NK-92 (cell line): Measurements from ENCODE around the gene LTBP2.

ENCODE experiments used
- DNase-seq: peaks from one replicate; lab custom pipeline; 2025; ENCODE audit not compliant: unreplicated experiment; lab: John Stamatoyannopoulos, UW

LTBP2 gene

DNA sequence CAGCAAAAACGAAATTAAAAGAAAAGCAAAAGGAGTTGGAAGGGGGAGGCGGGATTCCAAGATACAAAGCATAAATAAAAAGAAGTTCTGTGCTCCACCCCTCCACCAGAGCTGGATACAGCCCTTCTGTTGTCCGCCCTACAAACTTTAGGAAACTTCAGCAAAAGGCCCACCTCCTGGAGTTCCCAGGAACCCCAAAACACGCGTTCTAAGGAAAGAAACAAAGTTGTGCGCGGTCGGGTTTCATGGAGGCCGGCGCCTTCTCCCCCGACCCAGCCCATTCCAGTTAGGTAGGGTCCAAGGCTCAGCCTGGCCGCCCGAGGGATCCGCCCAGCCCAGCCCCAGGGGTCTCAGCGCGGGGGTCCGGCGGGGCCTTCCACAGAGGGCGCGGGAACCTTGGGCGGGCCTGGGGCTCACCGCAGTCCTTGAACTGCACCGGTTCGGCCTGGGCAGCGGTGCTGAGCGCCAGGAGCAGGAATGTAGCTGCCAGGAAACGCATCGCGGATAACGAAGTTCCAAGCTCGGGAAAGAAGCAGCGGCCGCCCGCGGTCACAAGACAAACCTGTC, 119.2 kb downstream of the LTBP2 start, which contains the start of gene NPC2:
TSS of gene NPC2 (minus strand) at position 530 of the 567 bp plus-strand sequence. CDS start at position 499, 31 bp downstream.
- DNase-seq = no peak

DNA sequence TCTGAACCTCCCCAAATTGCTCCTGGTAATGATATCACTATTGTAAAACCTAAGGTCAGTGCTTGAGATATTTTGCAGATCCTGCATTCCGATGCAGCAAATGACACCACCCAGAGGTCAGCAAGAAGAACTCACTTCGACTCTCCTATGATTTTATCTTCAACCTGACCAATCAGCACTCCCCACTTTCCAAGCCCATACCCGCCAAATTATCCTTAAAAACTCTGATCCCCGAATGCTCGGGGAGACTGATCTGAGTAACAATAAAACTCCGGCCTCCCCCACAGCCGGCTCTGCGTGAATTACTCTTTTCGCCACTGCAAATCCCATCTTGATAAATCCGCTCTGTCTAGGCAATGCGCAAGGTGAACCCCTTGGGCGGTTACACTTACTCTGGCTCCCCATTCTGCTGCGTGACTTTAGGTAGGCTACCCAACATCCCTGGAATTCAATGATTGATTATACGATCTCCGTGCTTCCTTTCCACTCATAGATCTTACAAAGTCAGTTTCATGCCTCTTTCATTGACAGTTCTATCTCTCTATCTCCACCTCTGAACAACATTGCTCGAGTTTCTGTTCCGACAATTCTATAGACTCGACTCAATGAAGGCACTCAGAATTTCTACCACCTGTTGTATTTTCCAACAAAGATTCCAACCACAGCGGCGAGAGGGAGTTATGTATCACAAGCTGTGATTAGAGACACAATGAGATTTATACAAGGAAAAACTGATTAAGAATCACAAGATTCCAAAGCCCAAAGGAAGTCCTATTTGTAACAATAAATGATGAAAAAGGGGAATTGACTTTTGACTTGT, 119.9 kb downstream of the LTBP2 start:
- DNase-seq = no peak

DNA sequence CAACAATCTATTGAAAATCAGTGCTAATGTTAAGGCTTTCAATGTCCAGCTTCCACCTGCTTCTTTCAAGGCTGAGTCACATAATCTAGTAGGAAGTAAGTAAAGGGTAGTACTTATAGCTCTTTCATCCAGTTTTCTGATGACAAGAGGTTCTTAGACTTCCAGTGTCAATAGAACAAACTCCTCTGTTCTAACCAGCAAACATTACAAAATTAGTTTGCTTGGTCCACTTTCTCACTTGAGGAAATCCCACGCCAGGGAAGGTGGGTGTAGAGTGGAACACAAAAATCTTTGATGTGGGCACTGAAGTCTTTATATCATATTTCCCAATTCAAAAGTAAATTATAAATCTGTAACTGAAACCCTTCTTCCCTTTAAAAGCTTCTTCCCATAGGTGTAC, 121.6 kb downstream of the LTBP2 start:
- no peak for DNase-seq

DNA sequence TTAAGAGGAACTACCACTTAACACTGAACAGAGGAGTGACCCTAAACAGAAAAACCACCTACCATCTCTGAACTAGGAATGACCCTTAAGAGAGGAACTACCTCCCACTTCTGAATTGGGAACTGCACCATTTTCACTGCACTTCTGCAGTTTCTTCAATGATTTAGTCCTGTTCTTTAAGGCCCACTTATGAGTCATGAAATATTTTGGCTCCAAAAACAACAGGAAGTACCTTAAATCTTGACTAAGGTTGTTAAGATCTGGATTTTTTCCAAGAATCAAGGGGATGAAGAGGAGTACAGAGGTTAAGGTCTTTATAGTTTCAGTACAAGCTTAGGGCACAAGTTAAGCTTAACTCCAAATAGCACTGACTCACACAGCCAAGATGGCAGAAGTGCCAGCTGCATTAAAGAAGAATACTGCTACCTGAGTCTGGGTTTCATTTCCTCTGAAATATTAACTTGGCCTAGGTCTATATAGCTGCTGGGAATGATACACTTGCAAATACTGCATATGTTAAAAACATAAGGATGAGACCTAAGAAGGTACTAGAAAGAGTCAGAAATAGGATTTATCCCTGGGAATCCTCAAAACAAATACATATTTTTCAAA, 123.1 kb downstream of the LTBP2 start:
- no peak for DNase-seq

DNA sequence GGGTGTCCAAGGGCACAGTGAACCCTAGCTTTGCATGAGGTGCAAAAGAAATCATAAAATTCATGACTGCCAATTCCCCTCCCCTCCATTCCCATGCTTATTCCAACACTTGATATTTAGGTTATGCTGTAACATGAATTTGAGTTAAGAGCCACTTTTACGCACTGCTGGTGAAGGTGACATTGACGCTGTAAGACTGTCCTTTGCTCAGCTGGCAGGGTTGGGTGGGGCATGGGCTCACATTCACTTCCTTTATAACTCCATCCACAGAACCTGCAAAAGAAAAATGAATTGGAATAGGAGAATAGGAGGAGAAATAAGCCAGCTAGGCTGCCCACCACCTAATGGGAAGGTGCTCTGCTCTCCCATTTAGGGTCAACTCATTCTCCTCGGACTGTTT, 125.9 kb downstream of the LTBP2 start:
- no peak for DNase-seq

DNA sequence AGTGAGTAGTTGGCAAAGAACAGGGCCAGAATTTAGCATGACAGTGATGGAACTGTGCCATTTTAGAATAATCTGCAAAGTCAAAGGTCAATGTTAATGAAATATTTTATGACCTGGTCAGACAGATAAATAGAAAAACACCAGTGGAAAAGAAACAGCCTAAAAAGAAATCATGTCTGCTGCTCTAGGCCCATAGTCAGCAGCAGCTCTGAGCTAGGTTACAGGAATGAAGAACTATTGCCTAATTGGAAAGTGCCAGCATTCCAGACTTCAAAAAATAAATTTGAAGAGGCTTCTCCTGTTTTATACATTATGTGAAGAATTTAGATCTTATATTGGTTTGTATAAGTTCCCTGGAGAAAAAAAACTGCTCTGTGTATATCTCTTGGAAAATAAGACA, 128.7 kb downstream of the LTBP2 start:
- no peak for DNase-seq

DNA sequence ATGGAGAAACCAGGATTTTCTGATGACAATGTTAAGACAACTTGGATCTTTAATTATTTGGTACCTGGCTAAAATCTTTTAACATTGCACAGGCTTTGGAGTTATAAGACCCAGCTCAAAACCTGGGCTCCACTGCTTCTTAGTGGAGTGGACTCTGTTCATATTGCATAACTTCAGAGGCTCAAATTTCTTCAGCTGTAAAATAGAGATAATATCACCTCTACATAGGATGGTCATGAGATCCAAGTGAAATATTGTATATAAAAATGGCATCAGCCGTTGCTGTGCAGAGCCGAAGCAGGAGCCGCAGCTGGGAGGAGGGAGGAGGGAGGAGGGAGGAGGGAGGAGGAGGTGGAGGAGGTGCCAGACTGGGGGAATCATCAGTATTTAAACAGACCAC, 129.5 kb downstream of the LTBP2 start:
- no peak for DNase-seq

DNA sequence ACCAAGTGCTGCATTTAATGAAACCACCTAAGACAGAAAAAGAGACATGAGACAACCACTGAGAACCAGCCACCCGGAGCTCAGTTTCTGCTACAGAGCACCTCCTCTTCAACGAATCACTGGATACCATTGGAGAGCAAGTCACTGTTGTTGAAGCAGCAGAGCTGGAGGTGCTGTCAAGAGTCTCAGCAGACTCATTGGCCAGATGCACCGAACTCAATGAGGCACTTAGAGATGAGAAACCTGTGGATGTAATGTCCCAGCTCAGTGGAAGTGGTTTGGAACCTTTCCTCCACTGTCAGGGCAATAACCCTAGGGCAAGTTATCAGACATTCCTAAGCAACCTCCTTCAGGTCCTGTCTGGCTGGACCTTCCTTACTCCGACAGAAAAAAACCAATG, 132.0 kb downstream of the LTBP2 start:
- no peak for DNase-seq

DNA sequence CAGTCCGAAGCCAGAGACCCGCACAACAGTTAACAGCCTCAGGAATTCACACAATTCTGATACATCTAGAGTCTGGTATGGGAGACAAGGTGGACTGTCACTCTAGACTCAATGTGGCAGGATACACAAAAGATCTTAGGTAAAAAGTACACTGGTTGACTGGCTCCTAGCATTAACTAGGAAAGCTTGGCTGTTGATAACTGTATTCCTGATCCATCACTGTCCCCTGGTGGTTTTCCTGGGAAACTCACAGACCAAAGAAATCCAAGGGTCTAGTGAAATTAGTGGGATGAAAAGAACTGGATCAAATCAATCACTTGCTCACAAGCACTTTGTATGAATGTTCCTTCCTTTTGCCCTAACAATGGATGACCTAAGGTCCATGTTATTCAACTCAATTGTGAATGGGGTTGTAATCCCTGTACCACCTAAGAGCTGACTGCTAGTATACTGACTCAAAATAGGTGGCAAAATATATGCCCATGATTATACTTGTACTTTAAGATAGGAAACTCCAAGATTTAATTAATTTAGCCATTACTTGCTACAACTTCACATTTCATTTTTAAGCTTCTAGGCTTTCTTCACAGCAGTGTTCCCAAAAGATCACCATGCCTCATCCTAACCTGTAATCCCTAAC, 132.9 kb downstream of the LTBP2 start:
- no peak for DNase-seq

DNA sequence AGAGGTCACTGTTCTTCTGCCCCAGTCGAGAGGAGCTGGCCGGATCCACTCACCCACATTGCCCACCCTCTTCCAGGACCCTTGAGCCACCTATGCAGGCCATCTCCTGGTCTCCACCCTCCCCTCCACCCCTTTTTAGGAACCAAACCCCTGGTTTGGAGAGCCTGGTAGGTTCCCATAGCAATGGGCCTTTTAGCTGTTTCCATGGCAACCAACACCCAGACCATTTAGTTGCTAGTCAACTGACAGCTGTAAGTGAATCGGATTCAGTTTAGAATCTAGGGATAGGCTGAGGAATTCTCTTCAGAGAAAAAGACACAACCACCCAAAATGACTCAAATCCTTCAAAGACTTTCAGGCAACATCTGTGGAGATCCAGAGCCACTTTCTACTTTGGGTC, 135.4 kb downstream of the LTBP2 start:
- no peak for DNase-seq

DNA sequence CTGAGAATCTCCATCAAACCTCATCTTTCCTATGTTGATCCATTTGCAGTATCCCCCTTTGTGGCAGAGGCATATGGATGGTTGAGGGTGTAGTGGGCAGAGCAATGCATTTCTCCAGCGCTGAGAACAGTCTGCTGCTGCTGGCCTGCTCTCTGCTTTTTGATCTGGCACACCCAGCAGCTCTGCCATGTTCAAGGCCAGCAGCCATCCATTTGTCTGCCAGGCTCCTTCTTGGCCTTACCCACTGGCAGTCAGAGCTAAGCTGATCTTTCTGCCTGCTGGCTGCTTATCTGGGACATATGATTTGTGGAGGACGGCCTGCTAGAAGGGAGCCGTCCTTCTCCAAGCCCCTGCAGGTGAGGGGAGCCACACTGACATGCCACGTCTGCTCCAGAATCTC, 135.9 kb downstream of the LTBP2 start:
- DNase-seq = no peak

DNA sequence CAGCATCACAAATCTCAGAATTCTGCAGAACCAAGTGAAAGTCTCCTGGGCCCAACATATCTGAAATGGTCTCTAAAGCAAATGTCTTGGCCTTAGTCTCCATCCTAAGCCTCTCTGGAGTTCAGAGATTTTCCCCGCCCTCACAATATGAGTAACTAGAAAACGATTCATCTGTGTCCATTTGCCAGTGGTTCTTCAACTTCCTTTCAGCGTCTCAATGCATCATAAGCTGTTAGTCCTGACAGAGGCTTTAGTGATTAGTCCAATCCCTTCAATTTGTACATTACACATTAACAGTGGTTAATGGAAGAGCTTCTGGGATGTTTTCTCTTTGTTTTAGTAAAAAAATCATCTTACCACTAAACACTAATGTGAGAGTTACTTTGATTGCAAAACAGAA, 136.4 kb downstream of the LTBP2 start:
- no peak for DNase-seq

DNA sequence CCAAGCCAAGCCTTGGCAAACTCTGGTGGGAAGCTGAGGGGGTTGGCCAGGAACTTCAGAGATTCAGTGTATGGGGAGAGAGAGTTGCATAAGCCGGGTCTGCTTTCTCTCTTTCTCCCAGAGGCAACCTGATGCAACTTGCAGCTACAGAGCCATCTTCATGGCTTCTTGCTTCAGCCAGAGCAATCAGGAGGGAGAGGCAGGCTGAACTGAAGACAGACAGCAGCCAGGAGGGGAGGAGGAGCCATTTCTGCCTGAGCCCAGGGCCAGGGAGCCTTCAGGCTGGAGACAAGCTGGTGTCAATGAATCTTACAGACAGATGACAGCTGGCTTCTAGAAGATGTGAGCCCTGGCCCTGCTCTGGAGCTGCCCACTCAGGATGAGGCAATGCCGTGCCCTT, 137.7 kb downstream of the LTBP2 start:
- no peak for DNase-seq

DNA sequence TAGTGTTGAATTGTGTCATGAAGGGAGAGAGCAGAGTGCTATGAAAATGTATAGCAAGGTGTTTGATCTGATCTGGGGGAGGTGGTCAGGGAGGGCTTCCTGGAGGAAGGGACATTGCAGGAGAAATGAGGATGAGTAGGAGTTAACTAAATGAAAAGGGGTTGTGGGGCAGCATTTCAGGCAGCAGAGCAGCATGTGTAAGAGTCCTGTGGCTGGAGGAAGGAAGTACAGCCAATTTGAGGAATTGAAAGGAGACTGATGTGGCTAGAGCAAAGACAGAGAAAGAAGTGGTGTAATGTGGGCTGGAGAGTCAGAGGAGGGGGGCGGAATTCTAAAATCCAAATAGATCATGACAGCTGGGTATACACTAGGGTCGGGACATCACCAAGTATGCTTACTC, 139.4 kb downstream of the LTBP2 start:
- DNase-seq = no peak

DNA sequence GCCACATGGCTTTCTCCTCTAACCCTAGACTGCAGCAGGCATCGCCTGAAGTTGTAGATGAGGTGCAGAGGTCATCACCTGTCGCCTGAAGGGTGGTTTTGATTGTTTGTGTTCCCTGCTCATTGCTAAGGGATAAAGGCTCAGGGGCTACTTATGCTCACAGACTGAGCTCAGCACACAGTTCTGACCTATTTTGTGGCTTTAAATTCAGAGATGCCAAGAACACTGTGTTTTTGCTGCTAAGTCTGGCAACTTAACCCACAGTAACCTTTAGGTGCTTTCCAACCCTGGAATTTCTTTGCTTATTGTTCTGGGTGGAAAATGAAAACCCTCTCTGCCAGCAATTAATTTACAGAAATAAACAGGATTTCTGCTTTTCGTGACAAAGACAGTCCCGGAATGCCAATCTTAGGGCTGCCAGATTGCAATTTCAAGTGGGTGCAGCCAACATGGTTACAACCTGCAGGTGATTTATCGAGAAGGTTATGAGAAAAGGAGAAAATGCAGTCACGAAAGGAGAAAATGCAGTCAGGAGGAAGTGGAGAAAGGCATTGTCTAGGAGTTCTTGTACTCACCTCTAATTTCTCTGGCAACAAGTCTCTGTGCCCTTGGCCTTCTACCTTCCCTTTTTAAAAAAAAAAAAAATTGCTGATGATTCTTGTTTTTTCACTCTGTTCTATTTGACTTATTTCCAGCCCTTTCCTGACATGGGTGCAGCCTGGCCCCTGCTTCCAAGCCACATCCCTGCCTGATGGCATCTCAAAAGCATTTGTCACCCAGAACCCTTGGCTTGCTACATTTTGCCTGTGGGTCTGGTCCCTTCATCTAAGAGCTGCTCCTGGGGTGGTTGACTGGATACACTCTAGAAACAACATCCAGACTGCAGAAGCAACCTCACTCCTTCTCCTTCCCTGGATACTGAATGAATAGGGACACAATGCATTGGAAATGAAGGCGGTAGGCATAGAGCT, 142.2 kb downstream of the LTBP2 start:
- no peak for DNase-seq

DNA sequence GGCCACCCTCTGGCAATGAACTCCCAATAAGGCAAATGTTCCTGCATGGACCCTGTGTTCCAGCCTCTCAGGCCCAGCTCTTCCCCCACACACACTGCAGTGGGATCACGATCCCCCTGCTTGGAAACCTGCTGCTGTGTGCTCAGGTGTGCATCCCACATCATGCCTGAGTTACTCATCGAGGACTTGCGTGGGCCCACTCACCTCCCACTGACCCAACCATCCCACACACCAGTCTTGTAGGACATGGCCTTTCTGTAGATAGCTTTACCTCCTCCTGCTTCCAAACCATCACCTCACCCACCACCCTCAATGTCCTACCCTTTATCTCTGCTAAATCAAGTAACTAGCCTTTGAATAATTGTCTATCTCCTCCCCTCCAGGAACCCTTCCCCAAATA, 143.5 kb downstream of the LTBP2 start:
- DNase-seq = no peak

DNA sequence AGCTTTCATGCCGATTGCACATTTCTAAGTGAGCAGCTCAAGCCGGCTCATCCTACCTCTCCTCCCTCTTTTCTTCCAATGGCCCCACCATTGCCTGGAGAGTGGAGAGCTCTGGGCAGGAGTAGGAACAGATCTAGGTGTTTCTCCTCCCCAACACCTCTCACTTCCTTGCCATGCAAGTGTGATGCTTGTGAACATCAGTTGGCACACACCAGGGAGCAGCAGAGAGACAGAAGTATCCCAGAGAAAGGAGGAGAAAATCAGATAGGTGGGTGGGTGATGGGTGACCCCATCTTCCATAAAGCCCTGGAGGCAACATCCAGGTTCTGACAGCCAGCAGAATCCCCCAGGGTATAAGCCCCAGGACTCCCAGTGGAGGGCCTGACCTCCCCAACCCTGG, 146.7 kb downstream of the LTBP2 start:
- DNase-seq = no peak

DNA sequence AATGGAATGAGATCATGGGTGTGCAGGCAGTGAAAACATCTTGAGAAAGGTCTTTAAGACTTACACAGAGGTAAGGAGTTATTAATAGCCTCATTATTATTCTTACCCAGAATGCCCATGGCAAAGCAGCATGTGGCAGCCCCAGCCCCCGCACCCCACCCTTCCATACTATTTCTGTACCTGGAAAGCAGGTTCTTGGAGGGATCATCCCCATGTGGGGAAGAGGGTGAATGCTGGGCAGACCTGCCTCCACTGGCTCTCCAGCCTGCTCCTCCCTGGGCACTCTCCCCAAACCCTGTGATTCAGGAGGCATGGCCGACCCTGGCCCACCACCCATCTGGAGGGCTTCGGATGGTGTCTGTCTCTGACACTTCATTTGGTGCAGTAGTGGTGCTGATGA, 147.3 kb downstream of the LTBP2 start:
- no peak for DNase-seq

DNA sequence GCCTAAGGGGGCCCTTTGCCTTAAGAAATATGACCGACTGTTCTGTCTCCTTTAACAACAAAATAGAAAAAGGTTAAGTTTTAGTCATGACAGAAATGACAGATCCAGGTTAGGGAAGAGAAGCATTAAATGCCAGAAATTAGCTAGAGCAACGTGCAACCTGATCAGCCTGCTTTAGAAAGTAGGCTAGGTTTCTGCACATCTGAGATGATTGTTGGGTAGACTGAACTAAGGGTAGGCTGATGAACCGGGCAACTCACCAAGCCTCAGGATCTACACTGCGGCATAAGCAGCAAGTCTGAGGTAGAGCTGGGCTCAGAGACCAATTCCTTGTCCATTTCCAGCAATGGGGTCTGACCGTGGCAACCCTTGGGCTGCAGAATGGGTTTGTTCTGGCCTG, 148.3 kb downstream of the LTBP2 start:
- DNase-seq = no peak

DNA sequence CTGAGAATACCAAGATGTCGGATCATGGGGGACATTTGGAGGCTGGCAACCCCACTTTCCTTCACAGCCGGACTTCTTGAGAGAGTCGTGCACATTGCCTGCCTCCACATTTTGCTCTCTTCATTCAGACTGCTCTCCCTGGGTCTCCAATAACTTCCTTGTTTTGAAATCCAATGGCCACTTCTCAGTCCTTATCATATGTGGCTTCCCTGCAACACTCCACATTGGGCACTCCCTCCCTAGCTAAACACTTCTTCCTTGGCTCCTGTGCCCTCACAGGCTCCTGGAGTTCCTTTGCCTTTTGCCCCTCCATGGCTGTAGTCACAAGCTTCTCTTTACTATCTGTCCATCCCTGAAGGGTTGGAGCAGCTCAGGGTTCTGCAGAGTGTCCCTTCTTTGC, 149.0 kb downstream of the LTBP2 start:
- DNase-seq = no peak

DNA sequence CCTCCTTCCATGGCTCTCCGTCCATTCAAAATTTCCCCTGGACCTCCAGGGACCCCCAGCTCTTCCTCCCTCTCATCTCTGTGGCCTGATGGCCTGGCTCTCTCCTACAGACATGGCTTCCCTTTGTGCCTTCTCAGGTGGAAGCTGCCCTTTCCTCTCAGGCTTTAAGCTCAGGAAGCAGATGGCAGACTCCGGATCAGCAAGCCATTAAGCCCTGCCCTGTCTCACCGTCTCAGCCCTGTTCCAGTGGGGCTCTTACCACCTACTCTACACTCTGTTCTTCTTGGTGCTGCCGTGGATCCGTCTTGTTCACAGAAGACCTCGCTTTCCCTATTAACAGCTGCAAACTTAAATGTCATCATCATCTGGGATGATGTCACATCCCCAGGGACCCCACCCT, 152.1 kb downstream of the LTBP2 start:
- no peak for DNase-seq
